Neuronal stem cell (in vitro differentiated cells): Measurements from ENCODE around the gene TOPBP1.

ENCODE experiments used
- DNase-seq: peaks from one replicate; pipeline ENCODE4 v3.0.0-alpha.2; 2013; ENCODE audit warnings: low spot score
- H2AFZ ChIP-seq: one replicate; pipeline ENCODE4 v1.6.1; 2013; ENCODE audit warnings: mild to moderate bottlenecking, low read length, inconsistent platforms
- H2AK5ac ChIP-seq: 2 replicates; pipeline ENCODE4 v1.6.1; 2013; ENCODE audit warnings: low read depth, mild to moderate bottlenecking, inconsistent platforms, low read length, moderate library complexity, mixed read lengths
- H2BK120ac ChIP-seq: 2 replicates; pipeline ENCODE4 v1.6.1; 2013; ENCODE audit warnings: low read depth, mild to moderate bottlenecking, inconsistent platforms, low read length, moderate library complexity, mixed read lengths
- H2BK12ac ChIP-seq: one replicate; pipeline ENCODE4 v1.6.1; 2013; ENCODE audit warnings: low read length, inconsistent platforms
- H2BK15ac ChIP-seq: 2 replicates; pipeline ENCODE4 v1.6.1; 2013; ENCODE audit warnings: mild to moderate bottlenecking, low read length, inconsistent platforms, mixed read lengths
- H2BK5ac ChIP-seq: one replicate; pipeline ENCODE4 v1.6.1; 2013; ENCODE audit warnings: inconsistent platforms, mild to moderate bottlenecking, low read length, moderate library complexity
- H3K14ac ChIP-seq: one replicate; pipeline ENCODE4 v1.6.1; 2013; ENCODE audit warnings: low read length, inconsistent platforms
- H3K18ac ChIP-seq: 2 replicates; pipeline ENCODE4 v1.6.1; 2013; ENCODE audit warnings: low read length, inconsistent platforms
- H3K23ac ChIP-seq: 2 replicates; pipeline ENCODE4 v1.6.1; 2013; ENCODE audit warnings: low read depth, mild to moderate bottlenecking, mixed read lengths, low read length, inconsistent platforms; ENCODE audit not compliant: poor library complexity
- H3K27ac ChIP-seq: replicated peaks from 3 replicates; pipeline ENCODE4 v1.5.1; 2013; ENCODE audit warnings: low read length, inconsistent platforms
- H3K27me3 ChIP-seq, 3 experiments: 2 replicates each; pipeline ENCODE4 v1.6.1; 2013; ENCODE audit warnings: low read length in 3 of 3, mild to moderate bottlenecking in 2 of 3, inconsistent platforms in 1 of 3, low read depth in 1 of 3, mixed read lengths in 1 of 3, moderate library complexity in 1 of 3; ENCODE audit not compliant: control insufficient read depth in 3 of 3, insufficient read depth in 3 of 3
- H3K36me3 ChIP-seq, 2 donors: replicated peaks in 1 of 2; 2 replicates each; pipeline ENCODE4 v1.6.1; 2013; ENCODE audit warnings: low read length in 2 of 2; ENCODE audit not compliant: control insufficient read depth in 2 of 2, insufficient read depth in 2 of 2
- H3K4ac ChIP-seq: 2 replicates; pipeline ENCODE4 v1.6.1; 2013; ENCODE audit warnings: inconsistent platforms, mild to moderate bottlenecking, low read length, moderate library complexity
- H3K4me1 ChIP-seq, 2 donors: 1 replicate in 1 of 2; 2 replicates in 1 of 2; pipeline ENCODE4 v1.6.1; 2013; ENCODE audit warnings: low read length in 2 of 2, low read depth in 1 of 2; ENCODE audit not compliant: control insufficient read depth in 2 of 2, insufficient read depth in 1 of 2
- H3K4me2 ChIP-seq: one replicate; pipeline ENCODE4 v1.6.1; 2013; ENCODE audit warnings: mild to moderate bottlenecking, low read length, inconsistent platforms; ENCODE audit not compliant: insufficient read depth, poor library complexity, severe bottlenecking
- H3K4me3 ChIP-seq, 2 donors: 2 replicates each; pipeline ENCODE4 v1.5.1; 2013; ENCODE audit warnings: low read length in 2 of 2, mild to moderate bottlenecking in 2 of 2, inconsistent platforms in 1 of 2, moderate library complexity in 1 of 2
- H3K79me1 ChIP-seq: one replicate; pipeline ENCODE4 v1.6.1; 2013; ENCODE audit warnings: low read depth, mild to moderate bottlenecking, inconsistent platforms, low read length, moderate library complexity
- H3K9ac ChIP-seq: one replicate; pipeline ENCODE4 v1.6.1; 2013; ENCODE audit warnings: mild to moderate bottlenecking, low read depth, low read length, inconsistent platforms; ENCODE audit not compliant: poor library complexity
- H3K9me3 ChIP-seq, 2 donors: replicated peaks in 1 of 2; 2 replicates each; pipeline versions ENCODE3 to v1.6.1; 2013; ENCODE audit warnings: low read length in 2 of 2, mild to moderate bottlenecking in 2 of 2, inconsistent platforms in 1 of 2, low read depth in 1 of 2, mixed read lengths in 1 of 2, moderate library complexity in 1 of 2; ENCODE audit not compliant: control insufficient read depth in 2 of 2, insufficient read depth in 1 of 2
- H4K8ac ChIP-seq: one replicate; pipeline ENCODE4 v1.6.1; 2013; ENCODE audit warnings: low read depth, mild to moderate bottlenecking, inconsistent platforms, low read length, moderate library complexity
- H4K91ac ChIP-seq: one replicate; pipeline ENCODE4 v1.6.1; 2013; ENCODE audit warnings: low read length, low read depth, mild to moderate bottlenecking, inconsistent platforms; ENCODE audit not compliant: poor library complexity
- WGBS, 2 donors: extraction: QIAGEN DNeasy Blood & Tissue Kit; methylation state at CpG; one replicate each; pipeline ENCODE4 v1.1.7; 2013; ENCODE audit warnings: missing lambda C conversion rate in 2 of 2, mixed read lengths in 1 of 2; ENCODE audit not compliant: insufficient read length in 2 of 2, insufficient replicate concordance in 1 of 2; ENCODE audit errors: extremely low coverage in 2 of 2; 5-methylcytosine and 5-hydroxymethylcytosine counted together

TOPBP1 gene

DNA sequence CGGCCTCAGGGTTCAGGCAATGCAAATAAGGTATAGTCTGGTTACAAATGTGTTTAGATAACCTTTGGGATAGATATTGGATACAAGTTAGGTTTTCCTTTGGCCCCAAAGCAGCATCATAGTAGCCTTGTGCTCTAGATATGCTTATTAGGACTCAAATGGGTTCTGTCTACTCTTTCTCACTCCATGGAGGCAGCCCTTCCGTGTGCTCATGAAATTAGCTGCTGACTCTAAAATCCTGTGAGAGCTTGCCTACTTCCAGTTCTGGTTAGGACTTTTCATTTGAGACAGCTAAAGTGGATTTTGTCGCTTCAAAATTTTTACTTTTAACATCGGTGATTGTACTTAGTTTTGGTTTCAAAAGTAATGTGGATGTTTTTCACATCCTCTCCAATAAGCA is 86.7 kb downstream of the TOPBP1 start:
- peaks cover 1% of the 10 kb centered on the region for H3K79me1 ChIP-seq
- H2BK12ac ChIP-seq, result no peak overlapping the region
- no peak overlapping the region for H3K18ac ChIP-seq
- no peak overlapping the region for H4K8ac ChIP-seq
- H2BK15ac ChIP-seq, result no peak overlapping the region
- H2AFZ ChIP-seq, result no peak overlapping the region
- no peak overlapping the region for H2BK5ac ChIP-seq
- no CpG with 5 or more reads among the region's 4 CpGs for WGBS, 2 donors
- H3K23ac ChIP-seq, result no peak overlapping the region
- no peaks in the 10 kb centered on the region for H3K27me3 ChIP-seq
- H3K9me3 ChIP-seq, result no peaks in the 10 kb centered on the region
- no peak overlapping the region for H2AK5ac ChIP-seq
- no peak overlapping the region for H2BK120ac ChIP-seq
- no peak overlapping the region for H3K4ac ChIP-seq
- H4K91ac ChIP-seq, result no peak overlapping the region
- H3K4me2 ChIP-seq, result peak overlapping the region; percentile 72
- no peak overlapping the region for H3K27ac ChIP-seq
- H3K9ac ChIP-seq, result no peak overlapping the region
- H3K4me1 ChIP-seq, result peaks cover 4 to 13% of the 10 kb centered on the region in 2 donors
- H3K14ac ChIP-seq, result no peak overlapping the region
- peaks cover 13 to 48% of the 10 kb centered on the region in 2 donors for H3K36me3 ChIP-seq
- no peak for DNase-seq
- peak overlapping the region; percentile 62 to 98 for H3K4me3 ChIP-seq

DNA sequence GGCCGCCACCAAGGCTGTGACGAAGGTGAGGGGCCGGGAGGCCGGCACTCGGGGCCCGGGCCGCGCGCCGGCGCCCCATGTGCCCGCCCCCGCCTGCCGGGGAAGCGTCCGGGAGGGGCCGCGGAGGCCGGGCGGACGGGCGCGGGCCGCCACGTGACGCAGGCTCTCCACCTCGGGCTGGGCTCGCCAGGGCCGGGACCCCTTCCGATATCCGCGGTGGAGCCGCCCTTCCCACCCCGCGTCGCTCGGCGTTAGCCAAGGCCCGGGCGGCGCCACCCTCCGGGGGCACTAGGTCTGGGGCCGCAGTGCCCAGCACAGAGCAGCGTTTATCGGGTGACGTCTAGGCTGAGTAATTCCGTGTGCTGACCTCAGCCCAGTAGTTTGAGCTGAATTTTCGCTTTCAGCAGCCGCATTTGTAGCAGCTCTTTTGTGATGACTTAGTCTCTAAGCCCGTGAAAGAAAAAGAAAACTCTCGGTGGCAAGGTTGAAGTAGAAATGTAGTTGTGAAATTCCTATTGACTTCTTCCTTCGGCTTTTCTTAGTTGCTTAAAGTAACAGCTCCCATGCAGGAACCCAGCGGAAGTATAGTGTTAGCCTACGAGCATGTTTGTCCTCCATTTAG is 87.4 kb downstream of the TOPBP1 start:
- Histone ChIP-seq H3K27me3 (no peaks in the 10 kb centered on the region), H3K4me2 (peak overlapping the region; percentile 72), H3K9me3 (no peaks in the 10 kb centered on the region), H3K4ac (no peak overlapping the region), H2BK120ac (no peak overlapping the region), H3K14ac (no peak overlapping the region), H3K9ac (peak overlapping the region; percentile 64), H3K23ac (peak overlapping the region; percentile 44), H2BK12ac (no peak overlapping the region), H3K4me1 (peaks cover 4 to 13% of the 10 kb centered on the region in 2 donors), H2AK5ac (peak overlapping the region; percentile 8), H3K18ac (peak overlapping the region; percentile 91), H2AFZ (peak overlapping the region; percentile 97), H3K36me3 (peaks cover 11 to 43% of the 10 kb centered on the region in 2 donors), H4K8ac (no peak overlapping the region), H2BK15ac (no peak overlapping the region), H4K91ac (no peak overlapping the region), H3K4me3 (peak overlapping the region; percentile 62 to 98), H3K27ac (peak overlapping the region; percentile 96), H2BK5ac (peak overlapping the region; percentile 96), H3K79me1 (peaks cover 1% of the 10 kb centered on the region)
- WGBS, 2 donors, result no CpG with 5 or more reads among the region's 54 CpGs
- DNase-seq, result peak; percentile 61

DNA sequence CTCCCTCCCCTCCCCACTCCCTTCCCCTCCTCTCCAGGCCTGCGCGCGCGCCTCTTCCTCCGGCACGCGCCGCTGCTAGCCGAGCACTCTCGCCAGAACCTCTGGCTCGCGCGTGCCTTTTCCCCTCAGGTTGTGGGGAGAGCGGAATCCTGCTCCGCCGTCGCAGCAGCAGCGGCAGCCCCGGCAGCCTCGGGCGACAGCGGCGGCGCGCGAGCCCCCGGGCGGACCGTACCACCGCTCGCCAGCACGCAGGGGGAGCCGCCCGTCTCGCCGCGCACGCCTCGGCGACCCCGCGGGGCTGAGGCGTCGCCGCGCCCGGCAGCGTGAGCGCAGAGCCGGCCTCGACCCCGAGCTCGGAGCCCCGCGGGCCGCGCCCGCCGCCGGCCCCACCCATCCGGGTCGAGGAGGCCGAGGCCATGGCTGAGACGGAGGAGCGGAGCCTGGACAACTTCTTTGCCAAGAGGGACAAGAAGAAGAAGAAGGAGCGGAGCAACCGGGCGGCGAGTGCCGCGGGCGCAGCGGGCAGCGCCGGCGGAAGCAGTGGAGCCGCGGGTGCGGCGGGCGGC is 88.0 kb downstream of the TOPBP1 start, which contains the start of gene CDV3:
CDV3 (plus strand) TSS at position 58 of the 566 bp plus-strand sequence; CDS start at position 417, 359 bp downstream.
- Histone ChIP-seq H2BK15ac (no peak within 1 kb of the TSS), H3K18ac (peak within 1 kb of the TSS; percentile 99), H3K14ac (no peak within 1 kb of the TSS), H4K91ac (no peak within 1 kb of the TSS), H2AFZ (peak within 1 kb of the TSS; percentile 97), H2BK120ac (peak within 1 kb of the TSS; percentile 68), H2BK12ac (no peak within 1 kb of the TSS), H3K23ac (peak within 1 kb of the TSS; percentile 81), H3K27me3 (no peaks in the 10 kb centered on the region), H3K36me3 (peaks cover 7 to 37% of the 10 kb centered on the region in 2 donors), H3K9ac (peak within 1 kb of the TSS; percentile 97), H2BK5ac (peak within 1 kb of the TSS; percentile 96), H3K4ac (peak within 1 kb of the TSS; percentile 60), H4K8ac (no peak within 1 kb of the TSS), H3K27ac (peak within 1 kb of the TSS; percentile 96), H3K4me2 (peak within 1 kb of the TSS; percentile 72), H3K4me1 (peaks cover 4 to 13% of the 10 kb centered on the region in 2 donors), H3K79me1 (peaks cover 1% of the 10 kb centered on the region), H3K9me3 (no peaks in the 10 kb centered on the region), H2AK5ac (peak within 1 kb of the TSS; percentile 18), H3K4me3 (peak within 1 kb of the TSS; percentile 62 to 98)
- no peak for DNase-seq
- WGBS, 2 donors, result no CpG with 5 or more reads among the region's 81 CpGs

DNA sequence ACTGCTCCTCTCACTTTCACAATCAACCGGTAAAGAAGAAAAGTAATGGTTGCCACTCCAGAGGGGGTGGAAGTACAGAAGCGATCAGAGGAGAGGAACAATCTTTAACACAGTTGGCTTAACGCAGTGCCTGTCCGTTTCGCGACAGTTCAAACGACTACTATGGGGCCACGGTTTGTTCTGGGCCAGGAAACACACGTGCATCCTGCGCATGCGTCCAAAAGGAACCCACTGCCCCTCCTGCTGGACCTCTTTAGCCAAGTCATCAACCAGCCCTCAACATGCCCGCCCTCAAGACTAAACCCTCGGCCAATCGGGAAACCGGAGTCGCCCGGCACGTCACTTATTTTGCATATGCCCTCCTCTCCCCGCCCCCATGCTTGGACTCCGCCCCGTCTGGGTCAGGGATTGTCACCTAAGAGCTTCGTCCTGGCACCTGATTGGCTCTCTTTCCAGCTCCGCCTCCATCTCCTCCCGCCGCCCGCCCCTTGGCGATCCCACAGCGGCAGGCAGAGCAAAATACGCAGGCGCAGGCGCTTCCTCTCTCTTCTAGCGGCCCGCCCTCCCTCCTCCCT is 88.6 kb downstream of the TOPBP1 start:
- DNase-seq, result peak; percentile 100
- H3K18ac ChIP-seq, result no peak overlapping the region
- no peak overlapping the region for H3K4ac ChIP-seq
- H3K9me3 ChIP-seq, result no peaks in the 10 kb centered on the region
- peak overlapping the region; percentile 72 for H3K4me2 ChIP-seq
- H3K23ac ChIP-seq, result peak overlapping the region; percentile 81
- no peaks in the 10 kb centered on the region for H3K27me3 ChIP-seq
- peak overlapping the region in 1 of 2 donors; percentile 62 for H3K4me3 ChIP-seq
- H3K36me3 ChIP-seq, result peaks cover 5 to 31% of the 10 kb centered on the region in 2 donors
- H2AK5ac ChIP-seq, result no peak overlapping the region
- peaks cover 9 to 16% of the 10 kb centered on the region in 2 donors for H3K4me1 ChIP-seq
- H4K91ac ChIP-seq, result no peak overlapping the region
- no peak overlapping the region for H2BK15ac ChIP-seq
- H3K27ac ChIP-seq, result peak overlapping the region; percentile 96
- no peak overlapping the region for H2BK120ac ChIP-seq
- H2AFZ ChIP-seq, result peak overlapping the region; percentile 97
- H3K9ac ChIP-seq, result no peak overlapping the region
- no peak overlapping the region for H4K8ac ChIP-seq
- H3K14ac ChIP-seq, result no peak overlapping the region
- no peak overlapping the region for H2BK12ac ChIP-seq
- H2BK5ac ChIP-seq, result no peak overlapping the region
- H3K79me1 ChIP-seq, result peaks cover 1% of the 10 kb centered on the region
- no CpG with 5 or more reads among the region's 33 CpGs for WGBS, 2 donors
